ENCODE results near the gene ACVR2A.
A peak's percentile ranks its signal among the peaks of the same experiment; 100 is the strongest.

ACVR2A gene

GRCh38 chr2:147909178-147909577 lies 64.3 kb downstream of the ACVR2A start:
- DNase-seq = no peak
- Histone ChIP-seq H3K9ac (ENCODE audit: low read length) (no peak overlapping the region), H3K9me2 (replicated peaks; ENCODE audit: insufficient read depth, low read length) (no peaks in the 10 kb centered on the region), H3K36me3 (replicated peaks; ENCODE audit: insufficient read depth, low read length) (no peaks in the 10 kb centered on the region), H2AFZ (ENCODE audit: low read length) (no peak overlapping the region), H3K27me3 (replicated peaks; ENCODE audit: insufficient read depth, low read length) (no peaks in the 10 kb centered on the region), H3F3A (ENCODE audit: insufficient read depth, low read length) (0 out of 2 replicates have a peak, but pooled peaks cover 1% of the 10 kb centered on the region), H4K20me1 (ENCODE audit: insufficient read depth, low read length) (no peaks in the 10 kb centered on the region), H3K27ac (ENCODE audit: low read length) (no peak overlapping the region), H3K4me1 (ENCODE audit: low read length) (no peaks in the 10 kb centered on the region), H3K4me3 (ENCODE audit: low read length) (no peak overlapping the region), H3K9me3 (replicated peaks; ENCODE audit: insufficient read depth, low read length) (no peaks in the 10 kb centered on the region), H3K4me2 (ENCODE audit: low read depth, low read length) (no peak overlapping the region), H3K79me2 (ENCODE audit: low read length) (no peaks in the 10 kb centered on the region)
- TF ChIP-seq CTCF (IDR thresholded peaks at IDR 0.05; ENCODE audit: low read length) = no peak
- no peak for TF ChIP-seq EZH2 (optimal IDR thresholded peaks at IDR 0.05; ENCODE audit: low read depth, low read length)
- TF ChIP-seq EZH2phosphoT487 (IDR thresholded peaks at IDR 0.05; ENCODE audit: low read length) = no peak

- Histone ChIP-seq H3K27ac (ENCODE audit: low read length) (no peak overlapping the region), H3K9me3 (replicated peaks; ENCODE audit: insufficient read depth, low read length) (no peaks in the 10 kb centered on the region), H3K4me2 (ENCODE audit: low read depth, low read length) (no peak overlapping the region), H3K9me2 (replicated peaks; ENCODE audit: insufficient read depth, low read length) (no peaks in the 10 kb centered on the region), H4K20me1 (ENCODE audit: insufficient read depth, low read length) (no peaks in the 10 kb centered on the region), H3K79me2 (ENCODE audit: low read length) (no peaks in the 10 kb centered on the region), H3K4me1 (ENCODE audit: low read length) (no peaks in the 10 kb centered on the region), H2AFZ (ENCODE audit: low read length) (no peak overlapping the region), H3F3A (ENCODE audit: insufficient read depth, low read length) (0 out of 2 replicates have a peak, but pooled peaks cover 3% of the 10 kb centered on the region), H3K27me3 (replicated peaks; ENCODE audit: insufficient read depth, low read length) (no peaks in the 10 kb centered on the region), H3K4me3 (ENCODE audit: low read length) (no peak overlapping the region), H3K9ac (ENCODE audit: low read length) (no peak overlapping the region), H3K36me3 (replicated peaks; ENCODE audit: insufficient read depth, low read length) (no peaks in the 10 kb centered on the region)
- DNase-seq = peak; percentile 62
- TF ChIP-seq EZH2phosphoT487 (IDR thresholded peaks at IDR 0.05; ENCODE audit: low read length) = no peak
- peak; percentile 73 for TF ChIP-seq CTCF (IDR thresholded peaks at IDR 0.05; ENCODE audit: low read length)
Measured at GRCh38 chr2:147910990-147911473, 66.2 kb downstream of the ACVR2A start.

GRCh38 chr2:147913701-147914480 lies 69.1 kb downstream of the ACVR2A start:
- no peak for TF ChIP-seq EZH2 (optimal IDR thresholded peaks at IDR 0.05; ENCODE audit: low read depth, low read length)
- no peak for TF ChIP-seq CTCF (IDR thresholded peaks at IDR 0.05; ENCODE audit: low read length)
- no peak for TF ChIP-seq EZH2phosphoT487 (IDR thresholded peaks at IDR 0.05; ENCODE audit: low read length)
- Histone ChIP-seq H3K9me3 (replicated peaks; ENCODE audit: insufficient read depth, low read length) (no peaks in the 10 kb centered on the region), H3K36me3 (replicated peaks; ENCODE audit: insufficient read depth, low read length) (no peaks in the 10 kb centered on the region), H3K27ac (ENCODE audit: low read length) (no peak overlapping the region), H3K27me3 (replicated peaks; ENCODE audit: insufficient read depth, low read length) (no peaks in the 10 kb centered on the region), H3K4me3 (ENCODE audit: low read length) (no peak overlapping the region), H3K4me1 (ENCODE audit: low read length) (no peaks in the 10 kb centered on the region), H3K4me2 (ENCODE audit: low read depth, low read length) (no peak overlapping the region), H3K9ac (ENCODE audit: low read length) (no peak overlapping the region), H2AFZ (ENCODE audit: low read length) (no peak overlapping the region), H3F3A (ENCODE audit: insufficient read depth, low read length) (0 out of 2 replicates have a peak, but pooled peaks cover 3% of the 10 kb centered on the region), H3K79me2 (ENCODE audit: low read length) (no peaks in the 10 kb centered on the region), H4K20me1 (ENCODE audit: insufficient read depth, low read length) (no peaks in the 10 kb centered on the region), H3K9me2 (replicated peaks; ENCODE audit: insufficient read depth, low read length) (no peaks in the 10 kb centered on the region)
- DNase-seq = no peak
